Epithelial cell of prostate (primary cell): ENCODE measurements around the gene CCT4.
"Not testable (repeated sequence)": the region's sequence is repeated elsewhere in the genome, so short reads cannot be mapped to it uniquely, and the experiment has no call there.

Experiments used
- DNase-seq: peaks from one replicate; pipeline ENCODE4 v3.0.0-alpha.2; 2011; ENCODE audit warnings: low read depth, low spot score
- H3K27ac ChIP-seq: fragments of 450-650 bp; 2 replicates; pipeline ENCODE4 v1.5.1; 2017; ENCODE audit warnings: mild to moderate bottlenecking

The CCT4 gene

DNA sequence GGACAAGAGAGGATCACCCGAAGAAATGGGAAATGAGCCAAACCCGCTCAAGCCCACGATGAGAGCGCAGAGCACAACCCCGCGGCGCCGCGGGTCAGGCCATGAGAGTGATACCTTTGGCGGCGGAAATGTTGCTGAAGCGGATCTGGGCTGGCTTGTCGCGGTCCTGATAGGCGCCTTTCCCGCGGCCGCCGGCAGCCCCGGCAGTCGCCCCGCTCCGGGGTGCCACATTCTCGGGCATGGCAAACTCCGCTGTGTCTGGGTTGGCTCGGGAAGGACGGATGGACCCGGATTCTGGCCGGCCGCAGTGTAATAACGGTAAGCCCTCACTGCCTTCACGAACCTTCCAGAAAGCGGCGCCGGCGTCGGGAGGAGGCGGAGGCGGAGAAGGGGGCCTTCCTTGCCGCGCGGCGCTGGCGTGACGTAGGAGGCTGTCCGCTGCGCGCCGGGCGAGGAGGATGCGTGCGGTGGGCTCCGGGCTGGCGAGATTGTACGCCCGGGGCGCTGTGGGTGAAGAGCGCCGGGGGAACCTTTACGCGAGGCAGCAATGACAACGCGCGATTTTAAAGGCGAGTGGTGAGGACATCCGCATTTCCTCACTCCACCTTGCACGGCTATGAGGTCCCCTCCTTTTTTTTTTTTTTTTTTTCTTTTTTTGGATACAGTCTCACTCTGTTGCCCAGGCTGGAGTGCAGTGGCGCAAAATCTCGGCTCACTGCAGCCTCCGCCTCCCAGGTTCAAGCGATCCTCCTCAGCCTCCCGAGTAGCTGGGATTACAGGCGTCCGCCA, at the start of gene CCT4:
CCT4 (minus strand) TSS at position 390 of the 789 bp plus-strand sequence; CDS start at position 241, 149 bp downstream.
- DNase-seq = peak; percentile 18
- peak within 1 kb of the TSS; percentile 86 for H3K27ac ChIP-seq

DNA sequence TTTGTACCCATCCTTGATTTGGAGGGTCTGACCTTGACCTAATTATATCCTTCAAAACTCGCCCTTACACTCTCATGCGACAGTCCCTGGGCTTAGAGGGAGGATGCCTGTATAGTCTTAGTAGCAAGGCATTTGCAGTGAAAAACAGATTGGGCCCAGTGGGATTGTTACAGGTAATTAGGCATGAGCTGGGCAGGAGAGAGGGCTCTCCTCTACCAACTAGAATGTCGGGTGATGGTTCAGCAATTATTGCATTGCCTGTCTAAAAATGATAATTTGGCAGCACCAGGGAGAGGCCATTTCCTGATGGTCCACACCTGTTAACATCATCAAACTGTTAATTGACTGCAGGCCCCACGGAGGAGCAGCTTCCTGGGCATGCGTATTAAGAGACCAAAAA, 49.4 kb upstream of the CCT4 start:
- H3K27ac ChIP-seq = no peak overlapping the region
- DNase-seq = no peak

DNA sequence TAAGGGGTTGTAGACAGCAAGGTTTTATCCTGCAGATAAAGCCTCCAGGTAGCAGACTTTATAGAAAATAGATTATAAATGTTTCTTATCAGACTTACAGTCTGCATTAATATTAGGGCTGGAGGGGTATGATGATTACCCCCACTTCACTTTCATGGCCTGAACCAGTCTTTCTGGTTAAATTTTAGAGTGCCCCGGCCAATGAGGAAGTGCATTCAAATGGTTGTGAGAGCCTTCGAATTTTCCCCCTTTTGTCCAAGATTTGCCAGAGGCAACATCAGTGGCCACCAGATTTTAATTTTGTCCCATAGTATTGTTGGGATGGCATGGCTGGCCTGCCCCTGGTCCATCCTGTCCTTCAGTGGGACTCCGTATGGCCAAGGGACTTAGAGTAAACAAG, 48.6 kb upstream of the CCT4 start:
- DNase-seq = no peak

GRCh38 chr2:61928826-61929461, 40.5 kb upstream of the CCT4 start:
- no peak for DNase-seq
- no peak overlapping the region for H3K27ac ChIP-seq

More for the DNA sequence above, 48.6 kb upstream of the CCT4 start:
- no peak overlapping the region for H3K27ac ChIP-seq

- no peak overlapping the region for H3K27ac ChIP-seq
- DNase-seq = no peak
Observed at GRCh38 chr2:61926531-61927477, 38.3 kb upstream of the CCT4 start.

- H3K27ac ChIP-seq = no peak overlapping the region
- no peak for DNase-seq
Observed at GRCh38 chr2:61924895-61925663, 36.6 kb upstream of the CCT4 start.

DNA sequence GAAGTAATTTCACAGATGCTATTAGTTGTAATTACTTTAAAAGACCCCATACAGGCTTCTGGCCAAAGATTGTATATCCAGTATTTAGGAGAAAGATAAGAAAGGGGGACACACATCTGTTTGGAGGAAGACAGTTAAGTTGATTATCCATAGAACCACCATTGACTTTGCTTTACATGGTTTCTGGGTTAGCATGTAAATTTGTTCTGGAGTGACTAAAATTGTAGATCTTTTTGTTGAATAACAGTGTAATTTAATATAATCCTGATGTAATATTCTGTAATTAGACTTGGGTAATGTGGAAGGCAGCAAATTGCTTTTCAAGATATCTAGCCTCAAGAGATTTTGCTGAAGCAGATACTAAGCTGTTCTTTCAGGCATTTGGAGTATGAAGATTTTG, 34.3 kb upstream of the CCT4 start:
- H3K27ac ChIP-seq = no peak overlapping the region
- DNase-seq = no peak

GRCh38 chr2:61920548-61920947, 32.1 kb upstream of the CCT4 start:
- no peak for DNase-seq
- H3K27ac ChIP-seq = no peak overlapping the region

GRCh38 chr2:61914794-61915193, 26.3 kb upstream of the CCT4 start:
- H3K27ac ChIP-seq, DNase-seq: not testable (repeated sequence)

DNA sequence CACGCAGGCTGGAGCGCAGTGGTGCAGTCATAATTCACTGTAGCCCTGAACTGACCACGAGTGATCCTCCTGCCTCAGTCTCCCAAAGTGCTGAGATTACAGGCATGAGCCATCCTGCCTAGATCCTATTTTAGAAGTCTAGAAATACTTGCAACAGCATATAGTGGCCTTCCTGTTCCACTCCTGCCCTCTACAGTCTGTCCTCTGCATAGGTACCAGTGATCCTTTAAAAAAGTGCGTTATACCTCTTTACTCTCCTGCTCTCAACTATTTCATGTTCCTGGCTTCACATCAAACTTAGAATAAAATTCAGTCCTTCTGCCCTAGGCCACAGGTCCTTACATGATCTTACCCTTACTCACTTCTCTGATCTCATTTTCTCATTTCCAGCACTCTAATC, 23.1 kb upstream of the CCT4 start:
- DNase-seq = no peak
- H3K27ac ChIP-seq = no peak overlapping the region

DNA sequence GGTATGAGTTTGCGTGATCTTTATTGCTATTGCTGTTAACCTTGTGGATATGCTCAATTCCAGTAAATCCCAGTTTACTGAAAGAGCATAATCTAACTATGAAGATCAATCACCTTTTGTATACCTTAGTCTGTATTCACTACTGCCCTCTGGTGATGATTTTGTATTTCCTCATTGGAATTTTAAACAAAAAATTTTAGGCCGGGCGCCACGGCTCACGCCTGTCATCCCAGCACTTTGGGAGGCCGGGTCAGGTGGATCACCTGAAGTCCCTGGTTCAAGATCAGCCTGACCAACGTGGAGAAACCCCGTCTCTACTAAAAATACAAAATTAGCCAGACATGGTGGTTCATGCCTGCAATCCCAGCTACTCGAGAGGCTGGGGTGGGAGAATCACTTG, 22.1 kb upstream of the CCT4 start:
- no peak overlapping the region for H3K27ac ChIP-seq
- no peak for DNase-seq

DNA sequence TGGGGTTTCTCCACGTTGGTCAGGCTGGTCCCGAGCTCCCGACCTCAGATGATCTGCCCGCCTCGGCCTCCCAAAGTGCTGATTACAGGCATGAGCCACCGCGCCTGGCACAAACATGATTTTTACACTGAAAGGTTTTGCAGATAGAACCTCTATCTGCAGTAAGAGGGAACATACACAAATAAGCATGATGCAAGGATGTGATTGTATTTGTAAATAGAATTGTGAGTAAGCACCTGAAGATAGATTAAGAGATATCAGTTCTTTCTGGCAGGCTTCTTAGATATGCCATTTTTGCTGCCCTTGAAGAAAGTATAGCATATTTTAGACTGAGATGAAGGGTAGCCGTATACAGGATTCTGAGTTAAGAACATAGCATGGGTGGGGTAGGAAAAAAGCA, 20.7 kb upstream of the CCT4 start:
- peak overlapping the region; percentile 1 for H3K27ac ChIP-seq
- no peak for DNase-seq

GRCh38 chr2:61906186-61906470, 17.7 kb upstream of the CCT4 start:
- DNase-seq = no peak
- H3K27ac ChIP-seq = no peak overlapping the region

DNA sequence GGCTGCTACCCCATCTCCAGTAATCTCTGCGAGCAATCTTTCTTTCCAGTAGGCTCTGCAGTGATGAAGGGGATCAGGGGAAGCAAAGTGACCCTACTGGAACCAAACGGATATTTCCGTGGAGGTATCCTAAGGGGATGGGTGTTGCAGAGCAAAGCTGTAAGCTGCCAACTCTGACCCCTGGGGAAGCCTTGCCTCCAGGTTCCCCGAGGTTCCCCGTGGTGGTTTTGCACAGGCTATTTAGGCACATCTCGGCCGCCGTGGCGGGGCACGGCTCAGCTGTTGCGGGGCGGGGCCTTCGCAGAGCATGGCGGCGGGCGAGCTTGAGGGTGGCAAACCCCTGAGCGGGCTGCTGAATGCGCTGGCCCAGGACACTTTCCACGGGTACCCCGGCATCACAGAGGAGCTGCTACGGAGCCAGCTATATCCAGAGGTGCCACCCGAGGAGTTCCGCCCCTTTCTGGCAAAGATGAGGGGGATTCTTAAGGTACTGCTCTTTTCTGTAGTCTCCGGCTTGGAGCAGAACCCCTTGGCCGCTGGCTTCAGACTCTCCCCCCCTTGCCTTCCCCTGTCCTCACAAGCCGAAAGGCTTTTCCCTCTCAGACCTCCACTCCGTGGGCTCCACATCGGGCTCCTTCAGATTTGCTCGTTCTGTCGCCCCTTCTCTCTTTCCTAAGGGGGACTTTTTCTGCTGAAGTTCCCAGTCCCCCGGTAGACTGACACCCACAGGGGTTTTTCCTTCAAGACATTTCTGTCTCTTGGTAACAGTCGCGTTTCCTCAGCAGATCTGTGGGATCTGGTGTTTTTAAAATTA, 17.1 kb upstream of the CCT4 start, which contains the start of gene COMMD1:
COMMD1 (plus strand) TSS at position 303 of the 814 bp plus-strand sequence; CDS start at position 308, 5 bp downstream.
- H3K27ac ChIP-seq = no peak within 1 kb of the TSS
- no peak for DNase-seq

GRCh38 chr2:61900281-61900680, 11.8 kb upstream of the CCT4 start:
- H3K27ac ChIP-seq = no peak overlapping the region
- no peak for DNase-seq

DNA sequence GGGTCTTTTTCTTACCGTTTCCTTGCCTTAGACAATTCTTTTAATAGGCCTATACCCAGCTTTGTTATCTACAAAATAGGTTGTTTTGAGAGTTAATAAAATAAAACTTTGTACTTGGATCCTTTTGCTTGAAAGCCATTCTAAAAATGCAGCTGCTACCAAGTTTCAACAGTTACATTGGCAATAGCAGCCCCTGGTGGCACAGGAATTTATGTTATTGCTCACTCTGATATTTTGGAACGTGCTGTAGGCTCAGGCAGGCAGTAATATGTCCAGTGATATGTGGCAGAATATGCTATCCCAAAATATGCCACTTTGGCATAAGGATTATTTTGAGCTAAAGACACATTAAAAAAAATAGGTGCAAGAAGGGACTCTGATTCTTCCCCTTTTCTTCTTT, 10.4 kb upstream of the CCT4 start:
- no peak overlapping the region for H3K27ac ChIP-seq
- no peak for DNase-seq

DNA sequence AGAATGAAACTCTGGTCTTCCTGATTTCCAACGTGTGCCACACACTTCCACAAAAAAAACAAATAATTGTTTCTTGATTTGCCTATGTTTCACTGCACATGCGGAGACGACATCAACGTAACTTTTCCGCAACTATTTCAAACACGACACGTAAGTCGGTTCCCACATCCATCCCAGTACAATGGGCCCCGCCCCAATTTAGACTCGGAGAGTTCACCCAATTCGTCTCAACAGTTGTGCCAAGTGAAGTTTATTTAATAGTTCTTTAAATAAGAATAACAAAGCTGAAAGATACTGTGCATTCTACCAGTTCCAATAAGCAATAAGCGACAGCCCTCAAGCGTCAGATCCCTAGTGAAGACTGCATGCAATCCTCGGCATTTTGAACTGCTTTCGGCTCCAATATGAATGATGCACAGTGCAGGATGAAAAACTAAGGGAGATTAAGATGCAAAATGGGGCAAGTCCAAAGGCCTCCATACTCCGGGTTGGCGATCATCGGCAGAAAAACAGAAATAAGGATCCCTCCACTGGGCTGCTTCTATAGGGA, 664 bp downstream of the CCT4 start:
- peak overlapping the region; percentile 86 for H3K27ac ChIP-seq
- no peak for DNase-seq

DNA sequence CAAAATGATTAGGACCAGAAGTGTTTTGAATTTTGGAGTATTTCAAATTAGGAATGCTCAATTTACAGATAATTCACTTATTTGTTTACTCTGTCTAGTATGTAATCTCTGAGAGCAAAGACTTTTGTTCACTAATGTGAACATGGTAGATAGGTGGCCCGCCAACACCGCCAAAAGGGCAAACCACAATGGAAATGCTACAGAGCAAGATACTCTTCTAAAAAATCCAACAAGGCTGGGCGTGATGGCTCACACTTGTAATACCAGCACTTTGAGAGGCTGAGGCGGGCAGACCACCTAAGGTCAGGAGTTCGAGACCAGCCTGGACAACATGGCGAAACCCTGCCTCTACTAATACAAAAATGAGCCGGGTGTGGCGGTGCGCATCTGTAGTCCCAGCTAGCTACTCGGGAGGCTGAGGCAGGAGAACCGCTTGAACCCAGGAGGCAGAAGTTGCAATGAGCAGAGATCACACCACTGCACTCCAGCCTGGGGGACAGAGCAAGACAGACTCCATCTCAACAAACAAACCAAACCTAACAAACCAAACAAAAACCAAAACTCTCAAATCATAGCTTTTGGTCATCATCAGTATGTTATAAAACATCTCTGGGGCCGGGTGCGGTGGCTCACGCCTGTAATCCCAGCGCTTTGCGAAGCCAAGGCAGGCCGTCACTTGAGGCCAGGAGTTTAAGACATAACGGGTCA, 2.4 kb downstream of the CCT4 start:
- H3K27ac ChIP-seq = no peak overlapping the region
- DNase-seq = no peak
